HepG2 (cell line): Measurements from ENCODE around the gene SLC12A9. TPM values are rescaled to one million over a fixed set of nuclear protein-coding genes. Genes with fewer than 3 reads are reported as not detected.

Source experiments
- ATAC-seq: fragments of 200-7000 bp; cut with Tn5 transposase; 3 replicates; pipeline ENCODE4 v1.9.1; 2020; ENCODE audit warnings: mild to moderate bottlenecking, moderate library complexity
- BruUV-seq: library from RNA; stranded (reverse); fragments of 400-500 nt; replicated peaks from 2 replicates; lab custom pipeline; 2021; lab: Mats Ljungman, UMichigan
- CTCF ChIA-PET: fragments of 300-600 bp; formaldehyde crosslinking; extraction: SDS; loops from one replicate; lab custom pipeline; 2021; ENCODE audit warnings: low total read pairs, inconsistent platforms, low intra/inter-chr PET ratio; lab: Yijun Ruan, JAX
- POLR2A ChIA-PET: fragments of 350-600 bp; sonication (Branson Sonifier 250); formaldehyde crosslinking; loops from one replicate; lab custom pipeline; 2020; ENCODE audit warnings: antibody characterized with exemption, inconsistent platforms; lab: Yijun Ruan, JAX
- DNase-seq: peaks from one replicate; pipeline ENCODE4 v3.0.0-alpha.2; 2015; ENCODE audit warnings: low spot score
- FAIRE-seq: peaks from 3 replicates; lab custom pipeline; 2011; peaks lifted over from hg19 to GRCh38; lab: Jason Lieb, UNC
- H2AFZ ChIP-seq: one replicate; pipeline ENCODE4 v1.6.1; 2011; ENCODE audit warnings: low read length, inconsistent platforms
- H3K27ac ChIP-seq: fragments of 300-600 bp; 3 replicates; pipeline ENCODE4 v1.8.0; 2011; ENCODE audit warnings: mixed run types, mild to moderate bottlenecking, mixed read lengths, low read length, inconsistent platforms; ENCODE audit not compliant: insufficient read depth; ENCODE audit errors: extremely low read length
- H3K27me3 ChIP-seq, 2 experiments: fragments of 200-600 bp in 1 of 2; 2 replicates in 1 of 2; 3 replicates in 1 of 2; pipeline versions ENCODE4 v1.6.0 to v1.8.0; 2011; ENCODE audit warnings: low read length in 2 of 2, mild to moderate bottlenecking in 2 of 2, moderate library complexity in 2 of 2, inconsistent platforms in 1 of 2; ENCODE audit not compliant: insufficient read depth in 2 of 2, control insufficient read depth in 1 of 2
- H3K36me3 ChIP-seq, 2 experiments: fragments of 200-600 bp in 1 of 2; replicated peaks in 1 of 2; 2 replicates in 1 of 2; 3 replicates in 1 of 2; pipeline versions ENCODE4 v1.5.1 to v1.8.0; 2011; ENCODE audit warnings: low read length in 2 of 2, inconsistent platforms in 1 of 2; ENCODE audit not compliant: insufficient read depth in 2 of 2, control insufficient read depth in 1 of 2
- H3K4me1 ChIP-seq: 2 replicates; pipeline ENCODE4 v1.5.1; 2012; ENCODE audit warnings: low read length, inconsistent platforms; ENCODE audit not compliant: insufficient read depth
- H3K4me2 ChIP-seq: 2 replicates; pipeline ENCODE4 v1.6.0; 2011; ENCODE audit warnings: low read depth, low read length, inconsistent platforms
- H3K4me3 ChIP-seq, 3 experiments: fragments of 200-600 bp in 1 of 3; sonication (generic), shearing (Covaris generic) in 1 of 3; replicated peaks in 1 of 3; 2 replicates each; pipeline ENCODE4 v1.5.1; 2011 to 2016; ENCODE audit warnings: low read length in 3 of 3, inconsistent platforms in 2 of 3, low read depth in 2 of 3, mild to moderate bottlenecking in 2 of 3, control low read depth in 1 of 3, mixed read lengths in 1 of 3; ENCODE audit not compliant: insufficient read depth in 1 of 3
- H3K79me2 ChIP-seq: one replicate; pipeline ENCODE4 v1.6.1; 2011; ENCODE audit warnings: low read length, inconsistent platforms; ENCODE audit not compliant: insufficient read depth
- H3K9ac ChIP-seq: 2 replicates; pipeline ENCODE4 v1.6.0; 2011; ENCODE audit warnings: mild to moderate bottlenecking, low read depth, low read length, inconsistent platforms; ENCODE audit not compliant: insufficient read depth
- H3K9me3 ChIP-seq: 2 replicates; pipeline ENCODE4 v1.5.1; 2012; ENCODE audit warnings: mild to moderate bottlenecking, low read length
- H4K20me1 ChIP-seq: 2 replicates; pipeline ENCODE4 v1.6.0; 2011; ENCODE audit warnings: inconsistent platforms, mild to moderate bottlenecking, low read length, moderate library complexity; ENCODE audit not compliant: insufficient read depth
- HNRNPLL ChIP-seq: fragments of 200-400 bp; formaldehyde crosslinking; IDR thresholded peaks from 2 replicates; pipeline ENCODE4 v1.6.1; 2017; ENCODE audit warnings: mild to moderate bottlenecking, low read depth, low read length; ENCODE audit not compliant: poor library complexity, severe bottlenecking
- JUN ChIP-seq: sonication (generic); formaldehyde crosslinking; IDR thresholded peaks from 2 replicates; pipeline ENCODE4 v1.4.0; 2020; ENCODE audit warnings: mild to moderate bottlenecking, missing genetic modification reagents
- NR3C1 ChIP-seq: sonication (generic); formaldehyde crosslinking; IDR thresholded peaks from 2 replicates; pipeline ENCODE4 v1.4.0; 2020; ENCODE audit warnings: missing genetic modification reagents
- RNF2 ChIP-seq: fragments of 450-650 bp; conservative IDR thresholded peaks from 2 replicates; pipeline ENCODE4 v1.6.1; 2016; ENCODE audit warnings: low read depth
- ZFP41 ChIP-seq: sonication (generic); formaldehyde crosslinking; IDR thresholded peaks from 2 replicates; pipeline ENCODE4 v1.4.0; 2020; ENCODE audit warnings: mild to moderate bottlenecking, missing genetic modification reagents, borderline replicate concordance
- ZIK1 ChIP-seq: sonication (generic); formaldehyde crosslinking; IDR thresholded peaks from 2 replicates; pipeline ENCODE4 v1.5.0; 2020; ENCODE audit warnings: mild to moderate bottlenecking, low read depth, missing genetic modification reagents, borderline replicate concordance
- ZNF232 ChIP-seq: sonication (generic); formaldehyde crosslinking; IDR thresholded peaks from 2 replicates; pipeline ENCODE4 v1.4.0; 2020; ENCODE audit warnings: missing genetic modification reagents, borderline replicate concordance
- ZNF761 ChIP-seq: sonication (generic); formaldehyde crosslinking; conservative IDR thresholded peaks from 2 replicates; pipeline ENCODE4 v1.4.0; 2020; ENCODE audit warnings: mild to moderate bottlenecking, missing genetic modification reagents
- ZNF777 ChIP-seq: sonication (generic); formaldehyde crosslinking; IDR thresholded peaks from 2 replicates; pipeline ENCODE4 v1.4.0; 2020; ENCODE audit warnings: missing genetic modification reagents
- ZNF878 ChIP-seq: sonication (generic); formaldehyde crosslinking; IDR thresholded peaks from 2 replicates; pipeline ENCODE4 v1.8.1; 2023; ENCODE audit warnings: mild to moderate bottlenecking, missing genetic modification reagents, moderate library complexity
- WGBS: methylation state at CpG from one replicate; pipeline ENCODE4 v1.1.6; 2017; ENCODE audit warnings: low lambda C conversion rate; 5-methylcytosine and 5-hydroxymethylcytosine counted together
- in situ Hi-C: cut with HindIII; loops from 2 replicates; pipeline ENCODE4 v1.10.0; 2017; ENCODE audit warnings: low pct_unique_long_range_greater_than_20kb; ENCODE audit not compliant: extremely low pct_ligation_motif_present
- intact Hi-C: fragments of 100-400 bp; cut with micrococcal nuclease; formaldehyde crosslinking; loops from one replicate; pipeline ENCODE4 v1.10.0; 2022; ENCODE audit not compliant: unreplicated experiment
- polyA plus RNA-seq, 8 experiments: library from polyadenylated mRNA; depleted of rRNA in 3 of 8; stranded (reverse) in 7 of 8; unstranded in 1 of 8; fragments of >200 nt; fragmentation: Illumina TruSeq in 4 of 8; extraction: Trizol in 4 of 8; gene quantifications; 2 replicates each; pipeline versions ENCODE4 v1.2.1 to v1.2.3, GENCODE V29; 2011 to 2016; ENCODE audit warnings: low read depth in 4 of 8, missing spikeins in 1 of 8, mixed read lengths in 1 of 8; ENCODE audit not compliant: insufficient read depth in 1 of 8
- total RNA-seq, 5 experiments: library from RNA; depleted of rRNA; stranded (reverse); fragments of >200 nt; fragmentation: Illumina TruSeq; extraction: Trizol; gene quantifications; 2 replicates each; pipeline ENCODE4 v1.2.3, GENCODE V29; 2016; ENCODE audit warnings: low read depth in 1 of 5
- TF ChIP-seq, protein P1 (sequence below): sonication (generic); formaldehyde crosslinking; conservative IDR thresholded peaks from 2 replicates; pipeline ENCODE4 v1.5.0; 2020; ENCODE audit warnings: missing genetic modification reagents
- TF ChIP-seq, protein P2 (sequence below): sonication (generic); formaldehyde crosslinking; IDR thresholded peaks from 2 replicates; pipeline ENCODE4 v1.9.0; 2021; ENCODE audit warnings: mild to moderate bottlenecking, missing genetic modification reagents
- TF ChIP-seq, protein P3 (sequence below): IDR thresholded peaks from 2 replicates; pipeline ENCODE4 v1.6.1; 2018; ENCODE audit warnings: missing genetic modification reagents, mild to moderate bottlenecking, missing compliant biosample characterization
- TF ChIP-seq, protein P4 (sequence below): sonication (generic); formaldehyde crosslinking; IDR thresholded peaks from 2 replicates; pipeline ENCODE4 v1.4.0; 2020; ENCODE audit warnings: missing genetic modification reagents

SLC12A9 gene
- total and polyA plus RNA-seq, 2 of the 13 experiments (the other 11 are each of a cell fraction or from before 2014, with no cell fraction given): 8.7 to 16.6 TPM

DNA sequence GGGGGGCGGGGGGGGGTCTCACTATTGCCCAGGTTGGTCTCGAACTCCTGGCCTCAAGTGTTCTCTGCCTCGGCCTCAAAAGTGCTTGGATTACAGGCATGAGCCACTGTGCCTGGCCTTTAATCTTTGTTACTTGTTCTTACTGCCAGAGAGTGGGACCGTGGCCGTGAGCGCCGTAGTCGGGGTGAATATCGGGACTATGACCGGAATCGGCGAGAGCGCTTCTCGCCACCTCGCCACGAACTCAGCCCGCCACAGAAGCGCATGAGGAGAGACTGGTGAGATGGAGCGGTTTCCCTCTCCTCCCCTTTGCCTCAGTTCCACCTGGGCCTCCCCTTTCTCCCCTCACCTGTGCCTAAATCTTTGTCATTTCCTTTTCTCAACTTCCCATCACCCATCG lies 28.6 kb downstream of the SLC12A9 start:
- Histone ChIP-seq H3K27ac (no peak overlapping the region), H3K4me3 (no peak overlapping the region), H3K79me2 (peaks cover 46% of the 10 kb centered on the region), H3K9me3 (no peaks in the 10 kb centered on the region), H3K4me2 (no peak overlapping the region), H3K27me3 (no peaks in the 10 kb centered on the region), H3K36me3 (peaks cover 38 to 84% of the 10 kb centered on the region in 2 experiments), H3K9ac (no peak overlapping the region), H4K20me1 (peaks cover 17% of the 10 kb centered on the region), H2AFZ (no peak overlapping the region), H3K4me1 (peaks cover 55% of the 10 kb centered on the region)
- ChIA-PET POLR2A (no interaction called here), CTCF (no interaction called here)
- no peak for DNase-seq
- BruUV-seq: no TSS peak
- intact Hi-C loops: no loop called here
- FAIRE-seq: no peak
- ATAC-seq: no peak
- 95% methylated on average over 20 of the region's 20 CpGs for WGBS
- in situ Hi-C loops: loop anchor here (25.0 kb wide), 1 partner anchor 406 kb away; no protein-coding TSS in a partner anchor
- no peak for TF ChIP-seq ZNF761 (CRISPR knock-in tag)
- TF ChIP-seq ZIK1 (CRISPR knock-in tag): no peak
- TF ChIP-seq ZNF232 (CRISPR knock-in tag): no peak
- no peak for TF ChIP-seq RNF2
- TF ChIP-seq, protein P1, sequence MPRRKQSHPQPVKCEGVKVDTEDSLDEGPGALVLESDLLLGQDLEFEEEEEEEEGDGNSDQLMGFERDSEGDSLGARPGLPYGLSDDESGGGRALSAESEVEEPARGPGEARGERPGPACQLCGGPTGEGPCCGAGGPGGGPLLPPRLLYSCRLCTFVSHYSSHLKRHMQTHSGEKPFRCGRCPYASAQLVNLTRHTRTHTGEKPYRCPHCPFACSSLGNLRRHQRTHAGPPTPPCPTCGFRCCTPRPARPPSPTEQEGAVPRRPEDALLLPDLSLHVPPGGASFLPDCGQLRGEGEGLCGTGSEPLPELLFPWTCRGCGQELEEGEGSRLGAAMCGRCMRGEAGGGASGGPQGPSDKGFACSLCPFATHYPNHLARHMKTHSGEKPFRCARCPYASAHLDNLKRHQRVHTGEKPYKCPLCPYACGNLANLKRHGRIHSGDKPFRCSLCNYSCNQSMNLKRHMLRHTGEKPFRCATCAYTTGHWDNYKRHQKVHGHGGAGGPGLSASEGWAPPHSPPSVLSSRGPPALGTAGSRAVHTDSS (CRISPR knock-in tag): no peak
- TF ChIP-seq ZFP41 (CRISPR knock-in tag): no peak
- TF ChIP-seq JUN: no peak
- TF ChIP-seq HNRNPLL: no peak
- no peak for TF ChIP-seq ZNF878
- TF ChIP-seq, protein P2, sequence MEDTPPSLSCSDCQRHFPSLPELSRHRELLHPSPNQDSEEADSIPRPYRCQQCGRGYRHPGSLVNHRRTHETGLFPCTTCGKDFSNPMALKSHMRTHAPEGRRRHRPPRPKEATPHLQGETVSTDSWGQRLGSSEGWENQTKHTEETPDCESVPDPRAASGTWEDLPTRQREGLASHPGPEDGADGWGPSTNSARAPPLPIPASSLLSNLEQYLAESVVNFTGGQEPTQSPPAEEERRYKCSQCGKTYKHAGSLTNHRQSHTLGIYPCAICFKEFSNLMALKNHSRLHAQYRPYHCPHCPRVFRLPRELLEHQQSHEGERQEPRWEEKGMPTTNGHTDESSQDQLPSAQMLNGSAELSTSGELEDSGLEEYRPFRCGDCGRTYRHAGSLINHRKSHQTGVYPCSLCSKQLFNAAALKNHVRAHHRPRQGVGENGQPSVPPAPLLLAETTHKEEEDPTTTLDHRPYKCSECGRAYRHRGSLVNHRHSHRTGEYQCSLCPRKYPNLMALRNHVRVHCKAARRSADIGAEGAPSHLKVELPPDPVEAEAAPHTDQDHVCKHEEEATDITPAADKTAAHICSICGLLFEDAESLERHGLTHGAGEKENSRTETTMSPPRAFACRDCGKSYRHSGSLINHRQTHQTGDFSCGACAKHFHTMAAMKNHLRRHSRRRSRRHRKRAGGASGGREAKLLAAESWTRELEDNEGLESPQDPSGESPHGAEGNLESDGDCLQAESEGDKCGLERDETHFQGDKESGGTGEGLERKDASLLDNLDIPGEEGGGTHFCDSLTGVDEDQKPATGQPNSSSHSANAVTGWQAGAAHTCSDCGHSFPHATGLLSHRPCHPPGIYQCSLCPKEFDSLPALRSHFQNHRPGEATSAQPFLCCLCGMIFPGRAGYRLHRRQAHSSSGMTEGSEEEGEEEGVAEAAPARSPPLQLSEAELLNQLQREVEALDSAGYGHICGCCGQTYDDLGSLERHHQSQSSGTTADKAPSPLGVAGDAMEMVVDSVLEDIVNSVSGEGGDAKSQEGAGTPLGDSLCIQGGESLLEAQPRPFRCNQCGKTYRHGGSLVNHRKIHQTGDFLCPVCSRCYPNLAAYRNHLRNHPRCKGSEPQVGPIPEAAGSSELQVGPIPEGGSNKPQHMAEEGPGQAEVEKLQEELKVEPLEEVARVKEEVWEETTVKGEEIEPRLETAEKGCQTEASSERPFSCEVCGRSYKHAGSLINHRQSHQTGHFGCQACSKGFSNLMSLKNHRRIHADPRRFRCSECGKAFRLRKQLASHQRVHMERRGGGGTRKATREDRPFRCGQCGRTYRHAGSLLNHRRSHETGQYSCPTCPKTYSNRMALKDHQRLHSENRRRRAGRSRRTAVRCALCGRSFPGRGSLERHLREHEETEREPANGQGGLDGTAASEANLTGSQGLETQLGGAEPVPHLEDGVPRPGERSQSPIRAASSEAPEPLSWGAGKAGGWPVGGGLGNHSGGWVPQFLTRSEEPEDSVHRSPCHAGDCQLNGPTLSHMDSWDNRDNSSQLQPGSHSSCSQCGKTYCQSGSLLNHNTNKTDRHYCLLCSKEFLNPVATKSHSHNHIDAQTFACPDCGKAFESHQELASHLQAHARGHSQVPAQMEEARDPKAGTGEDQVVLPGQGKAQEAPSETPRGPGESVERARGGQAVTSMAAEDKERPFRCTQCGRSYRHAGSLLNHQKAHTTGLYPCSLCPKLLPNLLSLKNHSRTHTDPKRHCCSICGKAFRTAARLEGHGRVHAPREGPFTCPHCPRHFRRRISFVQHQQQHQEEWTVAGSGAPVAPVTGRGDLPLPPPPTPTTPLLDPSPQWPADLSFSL (CRISPR knock-in tag): no peak
- TF ChIP-seq, protein P3, sequence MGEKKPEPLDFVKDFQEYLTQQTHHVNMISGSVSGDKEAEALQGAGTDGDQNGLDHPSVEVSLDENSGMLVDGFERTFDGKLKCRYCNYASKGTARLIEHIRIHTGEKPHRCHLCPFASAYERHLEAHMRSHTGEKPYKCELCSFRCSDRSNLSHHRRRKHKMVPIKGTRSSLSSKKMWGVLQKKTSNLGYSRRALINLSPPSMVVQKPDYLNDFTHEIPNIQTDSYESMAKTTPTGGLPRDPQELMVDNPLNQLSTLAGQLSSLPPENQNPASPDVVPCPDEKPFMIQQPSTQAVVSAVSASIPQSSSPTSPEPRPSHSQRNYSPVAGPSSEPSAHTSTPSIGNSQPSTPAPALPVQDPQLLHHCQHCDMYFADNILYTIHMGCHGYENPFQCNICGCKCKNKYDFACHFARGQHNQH (CRISPR knock-in tag): no peak
- no peak for TF ChIP-seq NR3C1 (CRISPR knock-in tag)
- TF ChIP-seq ZNF777 (CRISPR knock-in tag): no peak
- TF ChIP-seq, protein P4, sequence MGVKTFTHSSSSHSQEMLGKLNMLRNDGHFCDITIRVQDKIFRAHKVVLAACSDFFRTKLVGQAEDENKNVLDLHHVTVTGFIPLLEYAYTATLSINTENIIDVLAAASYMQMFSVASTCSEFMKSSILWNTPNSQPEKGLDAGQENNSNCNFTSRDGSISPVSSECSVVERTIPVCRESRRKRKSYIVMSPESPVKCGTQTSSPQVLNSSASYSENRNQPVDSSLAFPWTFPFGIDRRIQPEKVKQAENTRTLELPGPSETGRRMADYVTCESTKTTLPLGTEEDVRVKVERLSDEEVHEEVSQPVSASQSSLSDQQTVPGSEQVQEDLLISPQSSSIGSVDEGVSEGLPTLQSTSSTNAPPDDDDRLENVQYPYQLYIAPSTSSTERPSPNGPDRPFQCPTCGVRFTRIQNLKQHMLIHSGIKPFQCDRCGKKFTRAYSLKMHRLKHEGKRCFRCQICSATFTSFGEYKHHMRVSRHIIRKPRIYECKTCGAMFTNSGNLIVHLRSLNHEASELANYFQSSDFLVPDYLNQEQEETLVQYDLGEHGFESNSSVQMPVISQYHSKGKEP (CRISPR knock-in tag): no peak
